Esophagus muscularis mucosa (tissue), 4 donors: ENCODE results near the gene SELL.

ENCODE experiments used
- EP300 ChIP-seq: sonication (generic); formaldehyde crosslinking; IDR thresholded peaks from one replicate; pipeline ENCODE4 v1.6.1; 2017; ENCODE audit warnings: antibody characterized with exemption
- POLR2AphosphoS5 ChIP-seq, 2 donors: sonication (generic); formaldehyde crosslinking; IDR thresholded peaks; one replicate each; pipeline ENCODE4 v1.6.1; 2017; ENCODE audit warnings: antibody characterized with exemption in 2 of 2
- TF ChIP-seq, protein P1 (sequence below), 3 experiments: fragments of 200-600 bp in 2 of 3; fragments of 450-650 bp in 1 of 3; sonication (generic) in 2 of 3; IDR thresholded peaks; one replicate each; pipeline ENCODE4 v1.5.1; 2017 to 2019; ENCODE audit warnings: antibody characterized with exemption in 3 of 3, mild to moderate bottlenecking in 2 of 3, moderate library complexity in 1 of 3

DNA sequence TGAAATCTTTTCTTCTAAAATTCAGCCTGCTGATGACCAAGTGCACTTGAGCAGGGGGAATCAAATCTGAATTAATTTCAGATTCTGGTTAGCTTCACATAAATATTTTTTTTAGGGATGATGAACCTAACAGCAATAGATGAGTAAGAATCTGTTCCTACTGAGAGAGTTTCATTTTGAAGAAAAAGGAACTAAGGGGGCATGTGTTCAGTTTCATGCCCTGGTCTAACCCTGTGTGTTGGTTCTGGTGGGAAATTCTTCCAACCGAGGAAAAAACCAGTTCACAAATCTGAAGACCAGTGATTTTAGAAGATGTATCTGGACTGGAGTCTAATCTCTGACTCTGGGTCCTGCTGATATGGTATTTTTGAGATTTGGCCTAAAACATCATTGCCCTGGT lies 13.7 kb downstream of the SELL start:
- no peak for TF ChIP-seq EP300
- TF ChIP-seq, protein P1, sequence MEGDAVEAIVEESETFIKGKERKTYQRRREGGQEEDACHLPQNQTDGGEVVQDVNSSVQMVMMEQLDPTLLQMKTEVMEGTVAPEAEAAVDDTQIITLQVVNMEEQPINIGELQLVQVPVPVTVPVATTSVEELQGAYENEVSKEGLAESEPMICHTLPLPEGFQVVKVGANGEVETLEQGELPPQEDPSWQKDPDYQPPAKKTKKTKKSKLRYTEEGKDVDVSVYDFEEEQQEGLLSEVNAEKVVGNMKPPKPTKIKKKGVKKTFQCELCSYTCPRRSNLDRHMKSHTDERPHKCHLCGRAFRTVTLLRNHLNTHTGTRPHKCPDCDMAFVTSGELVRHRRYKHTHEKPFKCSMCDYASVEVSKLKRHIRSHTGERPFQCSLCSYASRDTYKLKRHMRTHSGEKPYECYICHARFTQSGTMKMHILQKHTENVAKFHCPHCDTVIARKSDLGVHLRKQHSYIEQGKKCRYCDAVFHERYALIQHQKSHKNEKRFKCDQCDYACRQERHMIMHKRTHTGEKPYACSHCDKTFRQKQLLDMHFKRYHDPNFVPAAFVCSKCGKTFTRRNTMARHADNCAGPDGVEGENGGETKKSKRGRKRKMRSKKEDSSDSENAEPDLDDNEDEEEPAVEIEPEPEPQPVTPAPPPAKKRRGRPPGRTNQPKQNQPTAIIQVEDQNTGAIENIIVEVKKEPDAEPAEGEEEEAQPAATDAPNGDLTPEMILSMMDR (IDR thresholded peaks at IDR 0.05), result no peak
- TF ChIP-seq POLR2AphosphoS5 (IDR thresholded peaks at IDR 0.05), result no peak
